NCI-H1048 (cell line): ENCODE results near the gene CUL2.
"Not testable (repeated sequence)": the region's sequence is repeated elsewhere in the genome, so short reads cannot be mapped to it uniquely, and the experiment has no call there.

Source experiments
- DNase-seq: peaks from one replicate; lab custom pipeline; 2025; lab: John Stamatoyannopoulos, UW

CUL2 gene

DNA sequence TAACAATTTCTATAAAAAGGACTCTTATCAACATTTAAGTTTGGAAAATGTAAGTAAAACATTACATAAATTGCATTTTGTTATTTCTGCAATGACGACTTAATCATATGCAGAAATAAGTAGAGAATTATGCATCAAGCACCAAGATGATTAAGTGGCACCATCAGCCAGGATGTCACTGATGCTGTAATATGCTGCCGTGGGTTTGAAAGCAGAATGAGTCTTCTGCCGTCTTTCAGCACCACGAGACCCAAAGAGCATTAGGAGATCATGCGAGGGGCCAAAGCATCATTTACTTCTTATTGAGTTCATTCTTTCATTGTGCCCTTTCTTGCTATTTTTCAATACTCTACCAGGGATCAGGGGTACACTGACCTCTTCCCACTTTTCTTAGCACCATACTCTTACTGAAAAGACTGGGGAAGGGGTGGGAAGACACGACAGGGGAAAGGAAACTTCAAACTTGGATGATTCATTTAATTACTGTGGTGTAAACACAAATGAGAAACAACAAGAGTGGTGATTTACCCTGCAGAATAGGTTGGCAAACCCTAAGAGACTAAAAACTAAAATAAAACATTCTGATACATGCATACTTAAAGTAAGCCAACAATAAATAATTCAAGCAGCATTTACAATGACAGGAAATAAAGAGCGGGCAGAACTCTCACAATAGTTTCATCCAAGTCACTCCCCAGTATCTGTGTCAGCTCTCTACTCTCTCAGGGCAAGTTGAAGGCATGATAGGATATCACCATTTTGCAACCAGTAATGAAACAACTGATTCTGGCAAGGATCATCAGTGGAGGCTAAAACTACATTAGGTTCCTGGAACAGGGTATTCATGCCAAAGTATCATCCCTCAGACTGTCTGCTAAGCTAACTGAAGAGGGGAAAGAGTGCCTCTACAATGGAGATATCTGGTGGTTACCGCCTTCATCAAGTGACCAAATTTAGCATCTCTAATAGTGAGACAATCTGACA lies 70.8 kb downstream of the CUL2 start:
- no peak for DNase-seq

DNA sequence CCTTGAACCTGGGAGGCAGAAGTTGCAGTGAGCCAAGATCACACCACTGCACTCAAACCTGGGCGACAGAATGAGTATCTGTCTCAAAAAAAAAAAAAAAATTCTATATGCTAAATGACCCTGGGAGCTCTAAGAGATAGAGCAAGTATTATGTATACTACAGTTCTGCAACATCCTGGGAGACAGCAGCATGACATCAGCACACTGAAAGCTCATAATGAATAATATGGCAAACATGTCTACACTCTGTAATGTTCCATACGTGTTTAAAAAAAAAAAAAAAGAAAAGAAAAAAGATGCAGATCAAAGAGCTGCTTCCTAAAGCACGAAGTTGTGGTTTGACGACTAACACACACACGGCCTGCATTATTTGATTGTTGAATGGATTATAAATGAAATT lies 72.5 kb downstream of the CUL2 start:
- DNase-seq: no peak

GRCh38 chr10:35015843-35016408 lies 74.2 kb downstream of the CUL2 start:
- no peak for DNase-seq

DNA sequence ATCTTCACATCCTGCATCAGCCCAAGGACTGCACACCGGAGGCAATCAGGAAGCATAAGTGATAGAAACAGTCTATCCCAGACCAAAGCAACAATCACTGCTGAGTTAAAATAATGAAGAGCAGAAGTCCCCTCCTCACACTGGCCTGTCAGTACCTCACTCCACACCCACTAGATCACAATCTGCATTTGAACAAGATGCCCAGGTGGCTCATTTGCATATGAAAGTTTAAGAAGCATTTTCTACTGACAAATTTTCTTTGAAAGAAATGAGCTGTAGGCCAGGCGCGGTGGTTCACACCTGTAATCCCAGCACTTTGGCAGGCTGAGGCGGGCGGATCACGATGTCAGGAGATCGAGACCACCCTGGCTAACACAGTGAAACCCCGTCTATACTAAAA lies 77.4 kb downstream of the CUL2 start:
- no peak for DNase-seq

DNA sequence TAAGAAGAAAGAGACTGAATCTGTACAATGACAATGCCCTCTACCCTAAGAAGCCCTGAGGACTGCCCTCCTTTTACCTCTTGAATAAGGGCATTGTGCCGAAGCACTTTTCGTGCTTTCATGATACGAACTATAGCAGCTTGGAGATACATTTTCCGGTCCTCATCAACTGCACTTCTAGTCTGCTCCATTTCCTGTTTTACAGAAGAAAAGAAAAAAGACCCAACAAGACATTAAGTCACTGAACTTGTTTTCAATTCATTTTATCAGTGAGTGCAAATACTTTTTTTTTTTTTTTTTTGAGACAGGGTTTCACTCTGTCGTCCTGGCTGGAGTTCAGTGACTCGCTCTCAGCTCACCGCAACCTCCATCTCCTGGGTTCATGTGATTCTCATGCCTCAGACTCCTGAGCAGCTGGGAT lies 78.4 kb downstream of the CUL2 start:
- no peak for DNase-seq

DNA sequence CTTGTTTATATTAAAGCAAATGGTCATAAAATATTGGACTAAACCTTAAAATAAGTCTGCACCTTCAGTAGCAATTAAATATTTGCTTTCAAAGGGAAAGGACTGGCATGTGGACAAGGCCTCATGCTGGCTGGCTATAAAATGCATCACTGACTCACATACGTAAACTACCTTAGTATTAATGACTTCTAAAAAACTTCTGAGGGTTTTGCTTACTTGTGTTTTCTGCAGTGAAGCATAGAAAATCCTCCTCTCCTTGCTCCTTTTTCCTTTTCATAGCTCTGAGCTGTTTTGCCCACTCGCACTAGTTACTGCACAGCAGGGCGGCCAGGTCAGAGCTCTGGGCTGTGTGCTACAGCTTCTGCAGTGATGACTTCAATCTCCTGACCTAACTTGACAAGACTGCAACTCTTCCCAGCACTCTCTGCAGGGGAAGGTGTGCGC lies 82.3 kb downstream of the CUL2 start:
- DNase-seq: no peak

DNA sequence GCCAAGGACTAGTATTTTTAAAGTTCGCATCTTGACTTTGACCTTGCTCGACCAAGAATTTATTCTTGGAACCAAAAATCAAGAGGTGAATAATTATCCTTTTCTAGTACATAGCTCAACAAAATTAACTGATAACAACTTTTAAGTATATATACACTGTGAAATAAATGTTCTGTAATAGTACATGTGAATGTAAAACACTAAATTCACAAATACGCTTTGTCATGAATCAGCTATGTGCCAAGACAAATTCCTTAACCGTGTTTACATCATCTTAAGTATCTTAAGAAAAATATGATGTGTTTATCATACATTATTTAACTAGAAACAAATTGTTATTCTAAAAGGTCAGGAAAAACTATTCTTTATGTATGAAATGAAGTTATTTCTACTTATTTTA lies 83.3 kb downstream of the CUL2 start:
- DNase-seq: no peak

GRCh38 chr10:35005868-35006267 lies 84.3 kb downstream of the CUL2 start:
- no peak for DNase-seq

DNA sequence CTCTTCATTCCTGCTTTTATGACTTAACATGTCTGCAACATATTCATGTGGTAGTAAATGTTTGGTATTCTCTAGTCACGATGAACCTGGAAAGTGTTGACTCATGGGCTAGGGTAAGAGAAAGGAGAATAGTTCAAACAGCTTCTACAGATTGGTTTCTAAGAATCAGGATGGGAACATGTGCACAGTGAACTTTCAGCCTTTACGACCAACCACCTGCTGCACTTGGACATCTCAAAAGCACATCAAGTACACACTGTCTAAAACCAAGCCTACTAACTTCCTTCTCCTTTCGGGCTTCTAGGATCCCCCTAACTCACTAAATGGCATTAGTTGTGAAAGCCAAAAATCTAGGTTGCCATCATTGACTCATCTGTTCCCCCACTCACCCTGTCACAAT lies 85.5 kb downstream of the CUL2 start:
- no peak for DNase-seq

- DNase-seq: no peak
Observed at GRCh38 chr10:35003906-35004305, 86.2 kb downstream of the CUL2 start.

GRCh38 chr10:35000936-35001335 lies 89.2 kb downstream of the CUL2 start:
- DNase-seq: no peak

GRCh38 chr10:34999532-34999931 lies 90.6 kb downstream of the CUL2 start:
- no peak for DNase-seq

DNA sequence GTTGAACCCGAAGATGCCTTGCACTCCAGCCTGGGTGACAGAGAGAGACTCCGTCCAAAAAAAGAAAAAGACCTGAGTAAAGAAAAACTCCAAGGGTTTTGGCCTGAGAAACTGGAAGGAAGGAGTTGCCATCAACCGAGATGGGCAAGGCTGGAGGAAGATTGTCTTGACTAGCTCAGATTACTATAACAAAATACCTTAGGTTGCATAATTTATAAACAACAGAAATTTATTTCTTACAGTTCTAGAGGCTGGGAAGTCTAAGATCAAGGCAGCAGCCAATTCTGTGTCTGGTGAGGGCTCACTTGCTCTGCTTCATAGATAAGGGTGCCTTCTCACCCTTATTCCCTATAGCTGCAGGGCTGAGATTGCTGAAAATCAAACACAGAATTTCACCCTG lies 91.2 kb downstream of the CUL2 start:
- no peak for DNase-seq

DNA sequence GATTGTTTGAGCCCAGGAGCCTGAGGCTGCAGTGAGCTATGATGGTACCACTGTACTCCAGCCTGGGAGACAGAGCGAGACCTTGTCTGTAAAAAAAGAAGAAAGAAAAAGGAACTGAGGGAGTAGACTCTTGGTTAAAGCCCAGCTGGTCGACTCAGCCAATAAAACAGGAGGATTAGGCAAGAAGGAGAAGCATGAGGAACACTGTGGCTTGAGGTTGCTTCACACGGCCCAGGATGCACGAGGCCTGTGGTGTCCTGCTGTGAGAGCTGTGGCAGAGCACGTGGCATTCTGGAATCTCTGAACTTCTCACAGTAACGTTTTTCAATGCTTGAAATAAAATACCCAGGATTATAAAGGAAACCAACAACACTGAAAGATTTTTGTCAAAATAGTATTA lies 93.3 kb downstream of the CUL2 start:
- DNase-seq: no peak

GRCh38 chr10:34995925-34996324 lies 94.2 kb downstream of the CUL2 start:
- DNase-seq: no peak

- peak; percentile 47 for DNase-seq
Observed at GRCh38 chr10:34994565-34995142, 95.5 kb downstream of the CUL2 start.

- DNase-seq: no peak
Observed at GRCh38 chr10:34993782-34994181, 96.4 kb downstream of the CUL2 start.

DNA sequence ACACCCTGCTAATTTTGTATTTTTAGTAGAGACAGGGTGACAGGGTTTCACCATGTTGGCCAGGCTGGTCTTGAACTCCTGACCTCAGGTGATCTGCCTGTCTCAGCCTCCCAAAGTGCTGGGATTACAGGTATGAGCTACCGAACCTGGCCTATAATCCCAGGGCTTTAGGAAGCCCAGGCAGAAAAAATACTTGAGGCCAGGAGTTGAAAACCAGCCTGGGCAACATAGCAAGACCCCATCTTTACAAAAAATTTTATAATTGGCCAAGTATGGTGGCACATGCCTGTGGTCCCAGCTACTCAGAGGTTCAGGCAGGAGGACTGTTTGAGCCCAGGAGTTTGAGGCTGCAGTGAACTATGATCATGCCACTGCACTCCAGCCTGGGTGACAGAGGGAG lies 99.0 kb downstream of the CUL2 start:
- not testable (repeated sequence) for DNase-seq

- DNase-seq: no peak
Observed at GRCh38 chr10:34988397-34989067, 101.6 kb downstream of the CUL2 start.

DNA sequence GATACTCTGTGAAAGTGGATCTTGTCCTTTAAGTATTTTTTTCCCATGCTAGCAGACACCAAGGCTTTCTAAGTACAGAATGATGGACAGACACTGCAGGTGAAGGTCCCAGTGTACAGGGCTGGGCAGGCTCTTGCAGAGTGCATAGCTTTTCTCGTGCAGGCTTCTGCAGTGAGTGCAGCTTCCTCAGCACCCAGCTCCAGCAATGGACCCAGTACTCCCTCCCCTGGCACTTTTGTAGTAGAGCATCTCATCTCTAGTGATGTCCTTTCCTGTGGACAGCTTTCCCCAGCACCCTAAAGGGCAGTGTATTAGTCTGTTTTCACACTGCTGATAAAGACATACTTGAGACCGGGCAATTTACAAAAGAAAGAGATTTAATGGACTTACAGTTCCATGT lies 104.3 kb downstream of the CUL2 start:
- DNase-seq: no peak

DNA sequence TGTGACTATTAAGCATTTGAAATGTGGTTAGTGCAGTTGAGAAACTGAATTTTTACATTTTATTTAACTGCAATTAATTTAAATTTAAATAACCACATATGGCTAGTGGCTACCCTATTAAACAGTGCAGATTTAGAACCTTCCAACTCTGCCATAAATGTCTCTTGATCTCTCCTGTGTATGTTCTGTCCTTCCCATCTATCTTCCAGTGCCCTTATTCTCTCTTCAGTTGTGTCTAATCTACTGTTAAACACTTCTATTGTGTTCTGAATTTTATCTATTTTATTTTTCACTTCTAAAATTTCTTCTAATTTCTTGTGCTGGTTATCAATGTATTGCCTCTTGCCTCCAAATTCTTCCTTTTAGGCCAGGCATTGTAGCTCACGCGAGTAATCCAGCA lies 105.0 kb downstream of the CUL2 start:
- no peak for DNase-seq

GRCh38 chr10:34981844-34982243 lies 108.3 kb downstream of the CUL2 start:
- DNase-seq: no peak

GRCh38 chr10:34979938-34980337 lies 110.2 kb downstream of the CUL2 start:
- no peak for DNase-seq
